ENCODE data around the gene HTATIP2.

GRCh38 chr11:20353829-20354434 lies 9.6 kb upstream of the HTATIP2 start:
- TF ChIP-seq CTCF (IDR thresholded peaks at IDR 0.05): peak; percentile 45 to 84 (median 78)
- no peak for TF ChIP-seq POLR2A (IDR thresholded peaks at IDR 0.05)
- no peak for TF ChIP-seq EP300 (IDR thresholded peaks at IDR 0.05)
